ENCODE measurements around the gene WEE1.

- no peak for TF ChIP-seq CTCF (IDR thresholded peaks at IDR 0.05)
- TF ChIP-seq POLR2AphosphoS5 (IDR thresholded peaks at IDR 0.05): no peak
Observed at GRCh38 chr11:9528573-9529333, 44.7 kb upstream of the WEE1 start.

Data from suprapubic skin (tissue), 3 donors.